Measurements from ENCODE around the gene USP21.

DNA sequence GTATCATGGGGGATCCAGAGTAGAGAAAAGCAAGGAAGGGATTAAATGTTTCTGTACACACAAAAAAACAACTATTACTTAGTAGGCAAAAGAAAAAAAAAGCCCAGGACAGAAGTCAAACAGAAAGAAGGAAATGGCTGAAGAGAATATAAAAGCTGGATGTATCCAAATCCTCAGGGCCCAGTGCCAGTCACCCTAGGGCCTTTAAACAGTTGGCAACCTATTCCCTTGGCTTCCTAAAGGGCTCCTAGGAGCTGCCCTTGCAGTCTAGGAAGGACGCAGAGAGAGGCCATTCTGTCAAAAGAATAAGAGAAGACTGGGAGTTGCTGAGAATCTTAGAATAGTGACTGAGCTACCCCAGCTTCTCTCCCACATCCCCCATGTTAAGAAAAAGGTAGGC lies 13.0 kb downstream of the USP21 start:
- TF ChIP-seq CTCF (IDR thresholded peaks at IDR 0.05) (no peak), EZH2 (IDR thresholded peaks at IDR 0.05) (no peak)
